Right lobe of liver (tissue), 6 donors: ENCODE data around the gene CCL25. TPM values are rescaled to one million over a fixed set of nuclear protein-coding genes. Genes with fewer than 3 reads are reported as not detected.

ENCODE experiments used
- ATAC-seq, 4 donors: fragments of 200-7000 bp; cut with Tn5 transposase; one replicate each; pipeline ENCODE4 v1.9.1; 2020; ENCODE audit warnings: mild to moderate bottlenecking in 4 of 4, moderate library complexity in 4 of 4
- DNase-seq, 3 donors: peaks; one replicate each; pipeline ENCODE4 v3.0.0-alpha.2; 2020
- H3K27ac ChIP-seq, 3 donors: fragments of 200-600 bp; one replicate each; pipeline ENCODE4 v1.8.0; 2022
- H3K27me3 ChIP-seq, 2 donors: fragments of 200-600 bp; one replicate each; pipeline ENCODE4 v1.8.0; 2022
- H3K36me3 ChIP-seq, 4 donors: fragments of 200-600 bp; sonication (generic) in 1 of 4; one replicate each; pipeline versions ENCODE4 v1.5.1 to v1.8.0; 2017 to 2022; ENCODE audit warnings: control low read depth in 1 of 4
- H3K4me1 ChIP-seq, 4 donors: fragments of 200-600 bp; sonication (generic) in 1 of 4; one replicate each; pipeline versions ENCODE4 v1.5.1 to v1.8.0; 2017 to 2022; ENCODE audit warnings: control low read depth in 1 of 4
- H3K4me3 ChIP-seq, 3 donors: fragments of 200-600 bp; one replicate each; pipeline ENCODE4 v1.8.0; 2022
- H3K9me3 ChIP-seq, 4 donors: fragments of 200-600 bp; sonication (generic) in 1 of 4; one replicate each; pipeline versions ENCODE4 v1.5.1 to v1.8.0; 2017 to 2022; ENCODE audit warnings: control low read depth in 1 of 4
- CTCF ChIP-seq, 4 donors: fragments of 200-600 bp in 3 of 4; fragments of 450-650 bp in 1 of 4; IDR thresholded peaks; one replicate each; pipeline versions ENCODE4 v1.5.1 to v1.8.0; 2016 to 2022; ENCODE audit warnings: antibody characterized with exemption in 4 of 4, mild to moderate bottlenecking in 2 of 4
- POLR2A ChIP-seq: fragments of 450-650 bp; IDR thresholded peaks from one replicate; pipeline ENCODE4 v1.6.1; 2017; ENCODE audit warnings: antibody characterized with exemption, mild to moderate bottlenecking
- WGBS: methylation state at CpG from one replicate; pipeline ENCODE4 v1.1.6; 2018; ENCODE audit warnings: low coverage, low lambda C conversion rate; ENCODE audit not compliant: insufficient coverage; ENCODE audit errors: missing lambda C conversion rate; 5-methylcytosine and 5-hydroxymethylcytosine counted together
- intact Hi-C, 2 donors: fragments of 100-400 bp; cut with DNase I; formaldehyde crosslinking; loops; one replicate each; pipeline versions ENCODE4 v1.11.2 to v1.14.1; 2022
- total RNA-seq, 6 experiments: library from RNA; depleted of rRNA in 2 of 6; stranded (reverse); fragments of >200 nt in 2 of 6; fragmentation: NEBNext Ultra II Directional in 3 of 6; extraction: Animal tissue kit (Norgen Biotek cat#: 25700) in 3 of 6; gene quantifications; one replicate each; pipeline versions ENCODE4 v1.1.0 to v1.2.4, GENCODE V29; 2016 to 2023
- donor health status: DM: no; HTN: yes; CAD: no.
- donor health status: DM: no; HTN: no; CAD: no.
- donor health status: DM: no; HTN: no; CAD: no.
- donor health status: DM: no; HTN: yes; CAD: no.
- donor health status: DM: no; HTN: yes; CAD: no.

The CCL25 gene
- total RNA-seq, 6 experiments from 2014 or later, result 0.51 TPM; not detected in 5

- DNase-seq (peak; percentile 63 to 87 (median 86)), ATAC-seq (peak; percentile 69 to 83 (median 76))
- Histone ChIP-seq H3K9me3 (no peaks in the 10 kb centered on the region), H3K4me3 (no peak overlapping the region), H3K27me3 (no peaks in the 10 kb centered on the region), H3K36me3 (no peaks in the 10 kb centered on the region), H3K4me1 (peaks cover 0 to 16% (median 5%) of the 10 kb centered on the region in 4 donors), H3K27ac (no peak overlapping the region)
- intact Hi-C loops, result no loop called here
- TF ChIP-seq POLR2A, result no peak
- TF ChIP-seq CTCF (IDR thresholded peaks at IDR 0.05), result no peak
- 6% methylated on average over 2 of the region's 9 CpGs for WGBS
Observed at GRCh38 chr19:8054169-8054568, 1.6 kb downstream of the CCL25 start.

GRCh38 chr19:8056533-8056932, 4.0 kb downstream of the CCL25 start:
- TF ChIP-seq CTCF (IDR thresholded peaks at IDR 0.05), result no peak
- TF ChIP-seq POLR2A, result no peak
- DNase-seq (no peak), ATAC-seq (no peak)
- no peaks in the 10 kb centered on the region for H3K9me3 ChIP-seq
- no peak overlapping the region for H3K27ac ChIP-seq
- H3K4me1 ChIP-seq, result peaks cover 0 to 11% (median 5%) of the 10 kb centered on the region in 4 donors
- no peak overlapping the region for H3K4me3 ChIP-seq
- intact Hi-C loops, result no loop called here
- H3K36me3 ChIP-seq, result no peaks in the 10 kb centered on the region
- WGBS, result 100% methylated on average over 1 of the region's 4 CpGs
- no peaks in the 10 kb centered on the region for H3K27me3 ChIP-seq

- ATAC-seq, result no peak
- 73% methylated on average over 5 of the region's 7 CpGs for WGBS
- Histone ChIP-seq H3K27ac (no peak overlapping the region), H3K4me1 (peaks cover 0 to 11% (median 5%) of the 10 kb centered on the region in 4 donors), H3K9me3 (no peaks in the 10 kb centered on the region), H3K4me3 (no peak overlapping the region), H3K36me3 (no peaks in the 10 kb centered on the region), H3K27me3 (no peaks in the 10 kb centered on the region)
- TF ChIP-seq POLR2A (no peak), CTCF (IDR thresholded peaks at IDR 0.05) (no peak)
- no peak for DNase-seq
- intact Hi-C loops, result no loop called here
Observed at GRCh38 chr19:8057545-8058270, 5.1 kb downstream of the CCL25 start.

- TF ChIP-seq CTCF (IDR thresholded peaks at IDR 0.05) (no peak), POLR2A (no peak)
- intact Hi-C loops, result no loop called here
- Histone ChIP-seq H3K9me3 (peaks cover 0 to 3% (median 0%) of the 10 kb centered on the region in 4 donors), H3K27me3 (no peaks in the 10 kb centered on the region), H3K36me3 (no peaks in the 10 kb centered on the region), H3K4me1 (no peaks in the 10 kb centered on the region), H3K4me3 (no peak overlapping the region), H3K27ac (no peak overlapping the region)
- WGBS, result 74% methylated on average over 14 of the region's 24 CpGs
- DNase-seq (no peak), ATAC-seq (no peak)
Observed at GRCh38 chr19:8064911-8065874, 12.6 kb downstream of the CCL25 start.
